Heart right ventricle (tissue), 16 donors: Measurements from ENCODE around the gene KLF13. TPM values are rescaled to one million over a fixed set of nuclear protein-coding genes. Genes with fewer than 3 reads are reported as not detected.

ENCODE experiments used
- ATAC-seq, 8 donors: fragments of 200-7000 bp; cut with Tn5 transposase; one replicate each; pipeline ENCODE4 v1.9.1; 2020; ENCODE audit warnings: mild to moderate bottlenecking in 8 of 8, moderate library complexity in 8 of 8, moderate number of reproducible peaks in 1 of 8
- DNase-seq, 2 donors: peaks; one replicate each; pipeline ENCODE4 v3.0.0-alpha.2; 2020
- H3K27ac ChIP-seq, 10 donors: fragments of 200-600 bp; sonication (generic) in 2 of 10; one replicate each; pipeline versions ENCODE4 v1.5.0 to v1.8.0; 2020 to 2022; ENCODE audit warnings: mild to moderate bottlenecking in 3 of 10
- H3K27me3 ChIP-seq, 7 donors: fragments of 200-600 bp; one replicate each; pipeline ENCODE4 v1.8.0; 2021 to 2022; ENCODE audit warnings: mild to moderate bottlenecking in 2 of 7
- H3K36me3 ChIP-seq, 9 donors: fragments of 200-600 bp; sonication (generic) in 1 of 9; one replicate each; pipeline versions ENCODE4 v1.5.0 to v1.8.0; 2020 to 2022; ENCODE audit warnings: mild to moderate bottlenecking in 2 of 9
- H3K4me1 ChIP-seq, 9 donors: fragments of 200-600 bp; sonication (generic) in 1 of 9; one replicate each; pipeline versions ENCODE4 v1.5.0 to v1.8.0; 2020 to 2022; ENCODE audit warnings: mild to moderate bottlenecking in 4 of 9
- H3K4me3 ChIP-seq, 10 donors: fragments of 200-600 bp; sonication (generic) in 2 of 10; one replicate each; pipeline versions ENCODE4 v1.5.0 to v1.8.0; 2020 to 2022; ENCODE audit warnings: mild to moderate bottlenecking in 7 of 10, moderate library complexity in 2 of 10
- H3K9me3 ChIP-seq, 11 donors: fragments of 200-600 bp in 10 of 11; sonication (generic) in 2 of 11; one replicate each; pipeline versions ENCODE4 v1.5.0 to v1.8.0; 2013 to 2022; ENCODE audit warnings: mild to moderate bottlenecking in 2 of 11, control low read depth in 1 of 11, moderate library complexity in 1 of 11
- CTCF ChIP-seq, 9 donors: fragments of 200-600 bp; sonication (generic) in 2 of 9; IDR thresholded peaks; one replicate each; pipeline versions ENCODE4 v1.5.0 to v1.8.0; 2021 to 2022; ENCODE audit warnings: antibody characterized with exemption in 9 of 9, mild to moderate bottlenecking in 5 of 9, moderate library complexity in 1 of 9
- WGBS, 2 donors: extraction: QIAGEN DNeasy Blood & Tissue Kit; methylation state at CpG; one replicate each; pipeline ENCODE4 v1.1.7; 2013; ENCODE audit warnings: inconsistent platforms in 1 of 2; 5-methylcytosine and 5-hydroxymethylcytosine counted together
- intact Hi-C, 10 donors: fragments of 100-400 bp; cut with DNase I; formaldehyde crosslinking; loops; one replicate each; pipeline versions ENCODE4 v1.11.1 to v1.14.2; 2022
- polyA plus RNA-seq, 2 donors: library from polyadenylated mRNA; stranded (reverse); fragments of 200-250 nt; gene quantifications; one replicate each; pipeline ENCODE4 v1.2.3, GENCODE V29; 2013
- total RNA-seq, 10 donors: library from RNA; stranded (reverse); fragmentation: NEBNext Ultra II Directional in 3 of 10; extraction: Animal tissue kit (Norgen Biotek cat#: 25700) in 3 of 10; gene quantifications; one replicate each; pipeline versions ENCODE4 v1.2.1 to v1.2.4, GENCODE V29; 2021 to 2023
- donor health status: Arrhythmogenic right ventricular cardiomyopathy.
- donor health status: ischemic (EF 13 %, LVEDD 7.1; RV severe dilation, severe dysfunction).
- donor health status: healthy with polysubstance abuse.
- donor health status: DM: no; HTN: yes; CAD: no.
- donor health status: DM: no; HTN: no; CAD: no.
- donor health status: ischemic (EF 25% LVEDD 6.9; RV normal size, moderate dysfunction).
- donor health status: ischemic (EF 25% LVEDD 5.7; RV mildly dilated, moderate dysfunction).
- donor health status: healthy.
- donor health status: DM: yes; HTN: yes; CAD: no.
- donor health status: Ischemic cardiomyopathy.
- donor health status: ischemic (EF 35%, LVEDD 5.7; RV mildly dilated, moderate dysfunction).
- donor health status: nonischemic (EF 11% LVEDD 7.7; RV severe dilation, severe dysfunction).
- donor health status: DM: yes; HTN: yes; CAD: no.
- donor health status: PGD.
- donor health status: ischemic (EF 29% LVEDD 5.4; RV normal size, mild dysfunction).
- donor health status: nonischemic (EF 23%, LVEDD 6.1; RV moderate dilation, normal function).

Gene KLF13
- total and polyA plus RNA-seq, 12 donors = 28.4 to 101 (median 45.0) TPM

- Histone ChIP-seq H3K27me3 (no peaks in the 10 kb centered on the region), H3K4me1 (no peaks in the 10 kb centered on the region), H3K27ac (no peak overlapping the region), H3K36me3 (no peaks in the 10 kb centered on the region), H3K4me3 (no peak overlapping the region), H3K9me3 (peaks cover 0 to 15% (median 0%) of the 10 kb centered on the region in 11 donors)
- no peak for DNase-seq
- 94 to 95% methylated on average over 1 of the region's 1 CpG for WGBS, 2 donors
- intact Hi-C loops = no loop called here
- no peak for ATAC-seq
- TF ChIP-seq CTCF (IDR thresholded peaks at IDR 0.05) = no peak
Observed at GRCh38 chr15:31427411-31427810, 100.8 kb downstream of the KLF13 start.

Other genes starting within 250 kb of the KLF13 start
- gene TRPM1, start 225.1 kb upstream of the KLF13 start, total RNA-seq = not detected
- under 1 TPM in 1 of 2 donors, not detected in 1; 0.06 TPM for gene TRPM1, start 225.1 kb upstream of the KLF13 start, polyA plus RNA-seq